Cardiac septum (tissue), 1 donor: ENCODE measurements around the gene OR51I2. TPM values are rescaled to one million over a fixed set of nuclear protein-coding genes. Genes with fewer than 3 reads are reported as not detected.

ENCODE experiments used
- DNase-seq: peaks from one replicate; pipeline ENCODE4 v3.0.0-alpha.2; 2020; ENCODE audit warnings: low spot score
- intact Hi-C: fragments of 100-400 bp; cut with DNase I; formaldehyde crosslinking; loops from one replicate; pipeline ENCODE4 v1.14.0; 2022
- total RNA-seq: library from RNA; stranded (reverse); fragmentation: NEBNext Ultra II Directional; extraction: Animal tissue kit (Norgen Biotek cat#: 25700); gene quantifications from one replicate; pipeline ENCODE4 v1.2.1, GENCODE V29; 2021
- donor health status: DM: no; HTN: no; CAD: no.

The OR51I2 gene
- total RNA-seq, 1 donor from 2014 or later: not detected

- intact Hi-C loops: no loop called here
Observed at GRCh38 chr11:5504403-5504921, 55.3 kb downstream of the OR51I2 start.

GRCh38 chr11:5505363-5506048, 56.4 kb downstream of the OR51I2 start:
- intact Hi-C loops: no loop called here
- no peak for DNase-seq

More at GRCh38 chr11:5504403-5504921, 55.3 kb downstream of the OR51I2 start:
- no peak for DNase-seq

Other genes starting within 250 kb of the OR51I2 start
- not detected for gene OR51V1, start 248.6 kb upstream of the OR51I2 start, total RNA-seq
- gene HBB, start 222.3 kb upstream of the OR51I2 start, total RNA-seq: 1,223 TPM
- gene HBD, start 214.8 kb upstream of the OR51I2 start, total RNA-seq: 4.4 TPM
- not detected for gene HBG1, start 199.5 kb upstream of the OR51I2 start, total RNA-seq
- gene HBG2, start 194.5 kb upstream of the OR51I2 start, total RNA-seq: 0.94 TPM
- gene HBE1, start 179.4 kb upstream of the OR51I2 start, total RNA-seq: not detected
- not detected for gene OR51B4, start 147.4 kb upstream of the OR51I2 start, total RNA-seq
- not detected for gene OR51B2, start 125.0 kb upstream of the OR51I2 start, total RNA-seq
- not detected for gene OR51B5, start 105.8 kb upstream of the OR51I2 start, total RNA-seq
- gene OR51B6, start 97.8 kb upstream of the OR51I2 start, total RNA-seq: not detected
- not detected for gene OR51M1, start 65.5 kb upstream of the OR51I2 start, total RNA-seq
- not detected for gene OR51Q1, start 27.2 kb upstream of the OR51I2 start, total RNA-seq
- not detected for gene OR51I1, start 7.8 kb upstream of the OR51I2 start, total RNA-seq
- gene OR52D1, start 39.4 kb downstream of the OR51I2 start, total RNA-seq: not detected
- not detected for gene UBQLN3, start 60.6 kb downstream of the OR51I2 start, total RNA-seq
- 0.11 TPM for gene UBQLNL, start 67.4 kb downstream of the OR51I2 start, total RNA-seq
- gene OR52H1, start 99.2 kb downstream of the OR51I2 start, total RNA-seq: not detected
- not detected for gene OR52B6, start 131.6 kb downstream of the OR51I2 start, total RNA-seq
- gene TRIM6, start 147.3 kb downstream of the OR51I2 start, total RNA-seq: 0.46 TPM
- gene TRIM34, start 175.7 kb downstream of the OR51I2 start, total RNA-seq: 2.3 TPM
- 6.4 TPM for gene TRIM5, start 235.8 kb downstream of the OR51I2 start, total RNA-seq
- gene TRIM22, start 240.5 kb downstream of the OR51I2 start, total RNA-seq: 16.1 TPM